GM23338 (cell line): ENCODE measurements around the gene TRIM72. TPM values are rescaled to one million over a fixed set of nuclear protein-coding genes. Genes with fewer than 3 reads are reported as not detected.

Experiments
- ATAC-seq: fragments of 200-7000 bp; cut with Tn5 transposase; 3 replicates; pipeline ENCODE4 v1.9.1; 2020
- DNase-seq: peaks from one replicate; pipeline ENCODE4 v3.0.0-alpha.2; 2015; ENCODE audit warnings: low spot score
- H2AFZ ChIP-seq: fragments of 200-600 bp; sonication (generic); 2 replicates; pipeline ENCODE4 v1.8.0; 2016; ENCODE audit warnings: antibody characterized with exemption, mild to moderate bottlenecking, moderate library complexity
- H3F3A ChIP-seq: fragments of 200-600 bp; sonication (generic); replicated peaks from 2 replicates; pipeline ENCODE4 v1.8.0; 2017; ENCODE audit warnings: antibody characterized with exemption, mixed run types, low read depth
- H3K27ac ChIP-seq: fragments of 200-600 bp; sonication (generic); 2 replicates; pipeline ENCODE4 v1.6.1; 2016; ENCODE audit warnings: low read depth
- H3K27me3 ChIP-seq: fragments of 200-600 bp; sonication (generic); 2 replicates; pipeline ENCODE4 v1.8.0; 2016; ENCODE audit warnings: mild to moderate bottlenecking, mixed run types, moderate library complexity; ENCODE audit not compliant: insufficient read depth
- H3K36me3 ChIP-seq: fragments of 200-600 bp; sonication (generic); 2 replicates; pipeline ENCODE4 v1.8.0; 2016; ENCODE audit warnings: mild to moderate bottlenecking; ENCODE audit not compliant: insufficient read depth
- H3K4me1 ChIP-seq: fragments of 200-600 bp; sonication (generic); 2 replicates; pipeline ENCODE4 v1.8.0; 2016; ENCODE audit warnings: mild to moderate bottlenecking, moderate library complexity; ENCODE audit not compliant: insufficient read depth
- H3K4me2 ChIP-seq: fragments of 200-600 bp; sonication (generic); 2 replicates; pipeline ENCODE4 v1.7.1; 2017; ENCODE audit warnings: mixed run types
- H3K4me3 ChIP-seq: fragments of 200-600 bp; sonication (generic); 2 replicates; pipeline ENCODE4 v1.6.1; 2016; ENCODE audit warnings: mixed run types
- H3K79me2 ChIP-seq: fragments of 200-600 bp; sonication (generic); replicated peaks from 2 replicates; pipeline ENCODE4 v1.8.0; 2017; ENCODE audit warnings: mild to moderate bottlenecking; ENCODE audit not compliant: insufficient read depth
- H3K9me2 ChIP-seq: fragments of 200-600 bp; sonication (generic); 2 replicates; pipeline ENCODE4 v1.8.0; 2017; ENCODE audit not compliant: insufficient read depth
- H4K20me1 ChIP-seq: fragments of 200-600 bp; sonication (generic); replicated peaks from 2 replicates; pipeline ENCODE4 v1.8.0; 2017; ENCODE audit warnings: mild to moderate bottlenecking; ENCODE audit not compliant: insufficient read depth
- H3K27ac Mint-ChIP-seq: 2 replicates; pipeline ENCODE4 v1.8.0; 2020; ENCODE audit warnings: inconsistent platforms, mild to moderate bottlenecking, moderate library complexity, mixed read lengths
- H3K27me3 Mint-ChIP-seq: 3 replicates; pipeline ENCODE4 v1.8.0; 2022; ENCODE audit warnings: low read depth, mild to moderate bottlenecking, moderate library complexity, mixed read lengths, inconsistent platforms; ENCODE audit not compliant: insufficient read depth, poor library complexity
- H3K36me3 Mint-ChIP-seq: 3 replicates; pipeline ENCODE4 v1.8.0; 2021; ENCODE audit warnings: low read depth, mild to moderate bottlenecking, inconsistent platforms, moderate library complexity, mixed read lengths
- H3K4me1 Mint-ChIP-seq: 3 replicates; pipeline ENCODE4 v1.8.0; 2020; ENCODE audit warnings: mild to moderate bottlenecking, inconsistent platforms, mixed read lengths
- H3K4me3 Mint-ChIP-seq: 3 replicates; pipeline ENCODE4 v1.8.0; 2021; ENCODE audit warnings: moderate library complexity, mild to moderate bottlenecking, inconsistent platforms, mixed read lengths
- H3K9me3 Mint-ChIP-seq: 3 replicates; pipeline ENCODE4 v1.8.0; 2020; ENCODE audit warnings: moderate library complexity, mild to moderate bottlenecking, inconsistent platforms, mixed read lengths
- CREB1 ChIP-seq: fragments of 250-450 bp; sonication (Bioruptor Pico); IDR thresholded peaks from 2 replicates; pipeline ENCODE4 v1.5.0; 2020; ENCODE audit warnings: low read depth, mild to moderate bottlenecking, moderate library complexity
- EZH2 ChIP-seq: fragments of 200-600 bp; sonication (generic); IDR thresholded peaks from one replicate; pipeline ENCODE4 v1.8.0; 2017; ENCODE audit warnings: antibody characterized with exemption, mild to moderate bottlenecking, low read depth; ENCODE audit not compliant: unreplicated experiment
- EZH2phosphoT487 ChIP-seq: fragments of 200-600 bp; sonication (generic); IDR thresholded peaks from one replicate; pipeline ENCODE4 v1.8.1; 2018; ENCODE audit warnings: antibody characterized with exemption; ENCODE audit not compliant: unreplicated experiment
- JUNB ChIP-seq: IDR thresholded peaks from one replicate; pipeline ENCODE4 v1.6.1; 2016; ENCODE audit warnings: antibody characterized with exemption; ENCODE audit not compliant: unreplicated experiment
- NANOG ChIP-seq: IDR thresholded peaks from 2 replicates; pipeline ENCODE4 v1.6.1; 2016; ENCODE audit warnings: antibody characterized with exemption, borderline replicate concordance
- POLR2AphosphoS5 ChIP-seq: IDR thresholded peaks from 2 replicates; pipeline ENCODE4 v1.6.1; 2016; ENCODE audit warnings: antibody characterized with exemption, low read depth
- STAT1 ChIP-seq: IDR thresholded peaks from one replicate; pipeline ENCODE4 v1.6.1; 2016; ENCODE audit warnings: antibody characterized with exemption; ENCODE audit not compliant: unreplicated experiment
- ZNF114 ChIP-seq: fragments of 250-450 bp; sonication (Bioruptor Pico); IDR thresholded peaks from 2 replicates; pipeline ENCODE4 v1.5.0; 2020; ENCODE audit warnings: mild to moderate bottlenecking, moderate library complexity
- ZNF331 ChIP-seq: fragments of 250-450 bp; sonication (Bioruptor Pico); IDR thresholded peaks from 2 replicates; pipeline ENCODE4 v1.5.0; 2020; ENCODE audit warnings: low read depth, mild to moderate bottlenecking, moderate library complexity
- polyA plus RNA-seq: library from polyadenylated mRNA; unstranded; fragments of >200 nt; fragmentation: Nextera tagmentation; extraction: Ambion mirVana; gene quantifications from 2 replicates; pipeline ENCODE4 v1.2.1, GENCODE V29; 2016
- total RNA-seq: library from RNA; depleted of rRNA; stranded (reverse); fragments of >200 nt; shearing (Covaris generic); gene quantifications from 2 replicates; pipeline ENCODE4 v1.2.3, GENCODE V29; 2014
- TF ChIP-seq, protein P1 (sequence below), 2 experiments: fragments of 200-600 bp in 1 of 2; sonication (generic) in 1 of 2; conservative IDR thresholded peaks; 2 replicates each; pipeline versions ENCODE4 v1.5.1 to v1.6.1; 2016 to 2017; ENCODE audit warnings: antibody characterized with exemption in 2 of 2, low read depth in 2 of 2, mild to moderate bottlenecking in 2 of 2, moderate library complexity in 1 of 2
- TF ChIP-seq, protein P2 (sequence below): IDR thresholded peaks from one replicate; pipeline ENCODE4 v1.6.1; 2018; ENCODE audit warnings: antibody characterized with exemption; ENCODE audit not compliant: unreplicated experiment
- TF ChIP-seq, protein P3 (sequence below): IDR thresholded peaks from 2 replicates; pipeline ENCODE4 v1.6.1; 2016; ENCODE audit warnings: antibody characterized with exemption
- TF ChIP-seq, protein P4 (sequence below): fragments of 250-450 bp; sonication (Bioruptor Pico); IDR thresholded peaks from 2 replicates; pipeline ENCODE4 v1.5.0; 2020; ENCODE audit warnings: mild to moderate bottlenecking, moderate library complexity

TRIM72 gene
- total and polyA plus RNA-seq, 2 experiments from 2014 or later = 0.81 to 1.3 TPM

DNA sequence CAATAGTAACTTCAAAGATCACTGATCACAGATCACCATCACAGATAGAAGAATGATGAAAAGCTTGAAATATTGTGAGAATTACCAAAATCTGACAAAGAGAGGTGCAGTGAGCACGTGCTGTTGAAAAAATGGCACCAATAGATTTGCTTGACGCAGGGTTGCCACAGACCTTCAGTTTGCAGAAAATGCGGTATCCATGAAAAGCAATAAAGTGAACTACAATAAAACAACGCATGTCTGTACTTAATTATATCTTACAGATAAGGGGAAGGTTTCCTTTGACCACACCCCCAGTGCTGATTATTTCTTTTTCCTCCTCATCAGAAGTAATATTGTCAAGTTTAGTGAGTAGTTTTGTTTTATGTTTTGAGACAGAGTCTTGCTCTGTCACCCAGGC, 24.1 kb downstream of the TRIM72 start:
- Histone ChIP-seq H3K4me3 (no peak overlapping the region), H3K27ac (no peak overlapping the region), H3K36me3 (no peaks in the 10 kb centered on the region), H3K4me1 (no peaks in the 10 kb centered on the region; the same call in 1 of the 2 replicates), H2AFZ (peak overlapping the region; percentile 43; the same call in 1 of the 2 replicates), H3K9me2 (no peaks in the 10 kb centered on the region), H3K27me3 (no peaks in the 10 kb centered on the region), H3K79me2 (no peaks in the 10 kb centered on the region), H3K4me2 (no peak overlapping the region), H3F3A (0 out of 2 replicates have a peak, but pooled peaks cover 5% of the 10 kb centered on the region), H4K20me1 (no peaks in the 10 kb centered on the region)
- Mint-ChIP-seq H3K4me1 (peaks cover 8% of the 10 kb centered on the region; the same call in 2 of the 3 replicates), H3K36me3 (peaks cover 11% of the 10 kb centered on the region), H3K27me3 (peaks cover 5% of the 10 kb centered on the region), H3K27ac (no peak overlapping the region), H3K4me3 (no peak overlapping the region), H3K9me3 (peaks cover 17% of the 10 kb centered on the region)
- TF ChIP-seq, protein P1, sequence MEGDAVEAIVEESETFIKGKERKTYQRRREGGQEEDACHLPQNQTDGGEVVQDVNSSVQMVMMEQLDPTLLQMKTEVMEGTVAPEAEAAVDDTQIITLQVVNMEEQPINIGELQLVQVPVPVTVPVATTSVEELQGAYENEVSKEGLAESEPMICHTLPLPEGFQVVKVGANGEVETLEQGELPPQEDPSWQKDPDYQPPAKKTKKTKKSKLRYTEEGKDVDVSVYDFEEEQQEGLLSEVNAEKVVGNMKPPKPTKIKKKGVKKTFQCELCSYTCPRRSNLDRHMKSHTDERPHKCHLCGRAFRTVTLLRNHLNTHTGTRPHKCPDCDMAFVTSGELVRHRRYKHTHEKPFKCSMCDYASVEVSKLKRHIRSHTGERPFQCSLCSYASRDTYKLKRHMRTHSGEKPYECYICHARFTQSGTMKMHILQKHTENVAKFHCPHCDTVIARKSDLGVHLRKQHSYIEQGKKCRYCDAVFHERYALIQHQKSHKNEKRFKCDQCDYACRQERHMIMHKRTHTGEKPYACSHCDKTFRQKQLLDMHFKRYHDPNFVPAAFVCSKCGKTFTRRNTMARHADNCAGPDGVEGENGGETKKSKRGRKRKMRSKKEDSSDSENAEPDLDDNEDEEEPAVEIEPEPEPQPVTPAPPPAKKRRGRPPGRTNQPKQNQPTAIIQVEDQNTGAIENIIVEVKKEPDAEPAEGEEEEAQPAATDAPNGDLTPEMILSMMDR (conservative IDR thresholded peaks at IDR 0.05; ENCODE audit: low read depth in 2 of 2) = no peak
- TF ChIP-seq JUNB = no peak
- no peak for TF ChIP-seq ZNF114 (CRISPR knock-in tag)
- TF ChIP-seq EZH2phosphoT487 = no peak
- TF ChIP-seq ZNF331 (CRISPR knock-in tag) = no peak
- TF ChIP-seq POLR2AphosphoS5 = no peak
- TF ChIP-seq STAT1 = no peak
- no peak for TF ChIP-seq EZH2
- TF ChIP-seq, protein P2, sequence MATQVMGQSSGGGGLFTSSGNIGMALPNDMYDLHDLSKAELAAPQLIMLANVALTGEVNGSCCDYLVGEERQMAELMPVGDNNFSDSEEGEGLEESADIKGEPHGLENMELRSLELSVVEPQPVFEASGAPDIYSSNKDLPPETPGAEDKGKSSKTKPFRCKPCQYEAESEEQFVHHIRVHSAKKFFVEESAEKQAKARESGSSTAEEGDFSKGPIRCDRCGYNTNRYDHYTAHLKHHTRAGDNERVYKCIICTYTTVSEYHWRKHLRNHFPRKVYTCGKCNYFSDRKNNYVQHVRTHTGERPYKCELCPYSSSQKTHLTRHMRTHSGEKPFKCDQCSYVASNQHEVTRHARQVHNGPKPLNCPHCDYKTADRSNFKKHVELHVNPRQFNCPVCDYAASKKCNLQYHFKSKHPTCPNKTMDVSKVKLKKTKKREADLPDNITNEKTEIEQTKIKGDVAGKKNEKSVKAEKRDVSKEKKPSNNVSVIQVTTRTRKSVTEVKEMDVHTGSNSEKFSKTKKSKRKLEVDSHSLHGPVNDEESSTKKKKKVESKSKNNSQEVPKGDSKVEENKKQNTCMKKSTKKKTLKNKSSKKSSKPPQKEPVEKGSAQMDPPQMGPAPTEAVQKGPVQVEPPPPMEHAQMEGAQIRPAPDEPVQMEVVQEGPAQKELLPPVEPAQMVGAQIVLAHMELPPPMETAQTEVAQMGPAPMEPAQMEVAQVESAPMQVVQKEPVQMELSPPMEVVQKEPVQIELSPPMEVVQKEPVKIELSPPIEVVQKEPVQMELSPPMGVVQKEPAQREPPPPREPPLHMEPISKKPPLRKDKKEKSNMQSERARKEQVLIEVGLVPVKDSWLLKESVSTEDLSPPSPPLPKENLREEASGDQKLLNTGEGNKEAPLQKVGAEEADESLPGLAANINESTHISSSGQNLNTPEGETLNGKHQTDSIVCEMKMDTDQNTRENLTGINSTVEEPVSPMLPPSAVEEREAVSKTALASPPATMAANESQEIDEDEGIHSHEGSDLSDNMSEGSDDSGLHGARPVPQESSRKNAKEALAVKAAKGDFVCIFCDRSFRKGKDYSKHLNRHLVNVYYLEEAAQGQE = no peak
- TF ChIP-seq, protein P3, sequence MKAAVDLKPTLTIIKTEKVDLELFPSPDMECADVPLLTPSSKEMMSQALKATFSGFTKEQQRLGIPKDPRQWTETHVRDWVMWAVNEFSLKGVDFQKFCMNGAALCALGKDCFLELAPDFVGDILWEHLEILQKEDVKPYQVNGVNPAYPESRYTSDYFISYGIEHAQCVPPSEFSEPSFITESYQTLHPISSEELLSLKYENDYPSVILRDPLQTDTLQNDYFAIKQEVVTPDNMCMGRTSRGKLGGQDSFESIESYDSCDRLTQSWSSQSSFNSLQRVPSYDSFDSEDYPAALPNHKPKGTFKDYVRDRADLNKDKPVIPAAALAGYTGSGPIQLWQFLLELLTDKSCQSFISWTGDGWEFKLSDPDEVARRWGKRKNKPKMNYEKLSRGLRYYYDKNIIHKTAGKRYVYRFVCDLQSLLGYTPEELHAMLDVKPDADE = no peak
- no peak for TF ChIP-seq NANOG
- TF ChIP-seq, protein P4, sequence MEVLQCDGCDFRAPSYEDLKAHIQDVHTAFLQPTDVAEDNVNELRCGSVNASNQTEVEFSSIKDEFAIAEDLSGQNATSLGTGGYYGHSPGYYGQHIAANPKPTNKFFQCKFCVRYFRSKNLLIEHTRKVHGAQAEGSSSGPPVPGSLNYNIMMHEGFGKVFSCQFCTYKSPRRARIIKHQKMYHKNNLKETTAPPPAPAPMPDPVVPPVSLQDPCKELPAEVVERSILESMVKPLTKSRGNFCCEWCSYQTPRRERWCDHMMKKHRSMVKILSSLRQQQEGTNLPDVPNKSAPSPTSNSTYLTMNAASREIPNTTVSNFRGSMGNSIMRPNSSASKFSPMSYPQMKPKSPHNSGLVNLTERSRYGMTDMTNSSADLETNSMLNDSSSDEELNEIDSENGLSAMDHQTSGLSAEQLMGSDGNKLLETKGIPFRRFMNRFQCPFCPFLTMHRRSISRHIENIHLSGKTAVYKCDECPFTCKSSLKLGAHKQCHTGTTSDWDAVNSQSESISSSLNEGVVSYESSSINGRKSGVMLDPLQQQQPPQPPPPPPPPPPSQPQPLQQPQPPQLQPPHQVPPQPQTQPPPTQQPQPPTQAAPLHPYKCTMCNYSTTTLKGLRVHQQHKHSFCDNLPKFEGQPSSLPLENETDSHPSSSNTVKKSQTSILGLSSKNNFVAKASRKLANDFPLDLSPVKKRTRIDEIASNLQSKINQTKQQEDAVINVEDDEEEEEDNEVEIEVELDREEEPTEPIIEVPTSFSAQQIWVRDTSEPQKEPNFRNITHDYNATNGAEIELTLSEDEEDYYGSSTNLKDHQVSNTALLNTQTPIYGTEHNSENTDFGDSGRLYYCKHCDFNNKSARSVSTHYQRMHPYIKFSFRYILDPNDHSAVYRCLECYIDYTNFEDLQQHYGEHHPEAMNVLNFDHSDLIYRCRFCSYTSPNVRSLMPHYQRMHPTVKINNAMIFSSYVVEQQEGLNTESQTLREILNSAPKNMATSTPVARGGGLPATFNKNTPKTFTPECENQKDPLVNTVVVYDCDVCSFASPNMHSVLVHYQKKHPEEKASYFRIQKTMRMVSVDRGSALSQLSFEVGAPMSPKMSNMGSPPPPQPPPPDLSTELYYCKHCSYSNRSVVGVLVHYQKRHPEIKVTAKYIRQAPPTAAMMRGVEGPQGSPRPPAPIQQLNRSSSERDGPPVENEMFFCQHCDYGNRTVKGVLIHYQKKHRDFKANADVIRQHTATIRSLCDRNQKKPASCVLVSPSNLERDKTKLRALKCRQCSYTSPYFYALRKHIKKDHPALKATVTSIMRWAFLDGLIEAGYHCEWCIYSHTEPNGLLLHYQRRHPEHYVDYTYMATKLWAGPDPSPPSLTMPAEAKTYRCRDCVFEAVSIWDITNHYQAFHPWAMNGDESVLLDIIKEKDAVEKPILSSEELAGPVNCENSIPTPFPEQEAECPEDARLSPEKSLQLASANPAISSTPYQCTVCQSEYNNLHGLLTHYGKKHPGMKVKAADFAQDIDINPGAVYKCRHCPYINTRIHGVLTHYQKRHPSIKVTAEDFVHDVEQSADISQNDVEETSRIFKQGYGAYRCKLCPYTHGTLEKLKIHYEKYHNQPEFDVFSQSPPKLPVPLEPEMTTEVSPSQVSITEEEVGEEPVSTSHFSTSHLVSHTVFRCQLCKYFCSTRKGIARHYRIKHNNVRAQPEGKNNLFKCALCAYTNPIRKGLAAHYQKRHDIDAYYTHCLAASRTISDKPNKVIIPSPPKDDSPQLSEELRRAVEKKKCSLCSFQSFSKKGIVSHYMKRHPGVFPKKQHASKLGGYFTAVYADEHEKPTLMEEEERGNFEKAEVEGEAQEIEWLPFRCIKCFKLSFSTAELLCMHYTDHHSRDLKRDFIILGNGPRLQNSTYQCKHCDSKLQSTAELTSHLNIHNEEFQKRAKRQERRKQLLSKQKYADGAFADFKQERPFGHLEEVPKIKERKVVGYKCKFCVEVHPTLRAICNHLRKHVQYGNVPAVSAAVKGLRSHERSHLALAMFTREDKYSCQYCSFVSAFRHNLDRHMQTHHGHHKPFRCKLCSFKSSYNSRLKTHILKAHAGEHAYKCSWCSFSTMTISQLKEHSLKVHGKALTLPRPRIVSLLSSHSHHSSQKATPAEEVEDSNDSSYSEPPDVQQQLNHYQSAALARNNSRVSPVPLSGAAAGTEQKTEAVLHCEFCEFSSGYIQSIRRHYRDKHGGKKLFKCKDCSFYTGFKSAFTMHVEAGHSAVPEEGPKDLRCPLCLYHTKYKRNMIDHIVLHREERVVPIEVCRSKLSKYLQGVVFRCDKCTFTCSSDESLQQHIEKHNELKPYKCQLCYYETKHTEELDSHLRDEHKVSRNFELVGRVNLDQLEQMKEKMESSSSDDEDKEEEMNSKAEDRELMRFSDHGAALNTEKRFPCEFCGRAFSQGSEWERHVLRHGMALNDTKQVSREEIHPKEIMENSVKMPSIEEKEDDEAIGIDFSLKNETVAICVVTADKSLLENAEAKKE (CRISPR knock-in tag) = no peak
- TF ChIP-seq CREB1 (CRISPR knock-in tag) = no peak
- ATAC-seq (no peak), DNase-seq (no peak)
